ENCODE data around the gene STUB1. TPM values are rescaled to one million over a fixed set of nuclear protein-coding genes. Genes with fewer than 3 reads are reported as not detected.

The STUB1 gene
- total and polyA plus RNA-seq, 2 of the 8 experiments (the other 6 are each of a cell fraction or from before 2014, with no cell fraction given): 89.9 to 103 TPM

- TF ChIP-seq POLR2A (IDR thresholded peaks at IDR 0.05; ENCODE audit: control extremely low read depth in 1 of 2, low read depth in 2 of 2, low read length in 2 of 2) (no peak), SIN3A (conservative IDR thresholded peaks at IDR 0.05 in 1 of 2, IDR thresholded peaks at IDR 0.05 in 1 of 2; ENCODE audit: low read depth in 1 of 2, low read length in 2 of 2) (no peak), FOSL1 (IDR thresholded peaks at IDR 0.05; ENCODE audit: insufficient read depth, low read depth, low read length) (no peak), CHD2 (IDR thresholded peaks at IDR 0.05; ENCODE audit: low read length) (no peak), RNF2 (IDR thresholded peaks at IDR 0.05; ENCODE audit: borderline replicate concordance, low read depth, low read length, missing control alignments, poor library complexity, severe bottlenecking) (no peak), NANOG (IDR thresholded peaks at IDR 0.05; ENCODE audit: insufficient read depth, low read depth, low read length, poor library complexity, severe bottlenecking) (no peak), SP2 (IDR thresholded peaks at IDR 0.05; ENCODE audit: low read length) (no peak), GTF2F1 (IDR thresholded peaks at IDR 0.05; ENCODE audit: borderline replicate concordance, low read depth, low read length) (no peak)
- TF ChIP-seq, protein P1, sequence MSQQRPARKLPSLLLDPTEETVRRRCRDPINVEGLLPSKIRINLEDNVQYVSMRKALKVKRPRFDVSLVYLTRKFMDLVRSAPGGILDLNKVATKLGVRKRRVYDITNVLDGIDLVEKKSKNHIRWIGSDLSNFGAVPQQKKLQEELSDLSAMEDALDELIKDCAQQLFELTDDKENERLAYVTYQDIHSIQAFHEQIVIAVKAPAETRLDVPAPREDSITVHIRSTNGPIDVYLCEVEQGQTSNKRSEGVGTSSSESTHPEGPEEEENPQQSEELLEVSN (IDR thresholded peaks at IDR 0.05): no peak
These were observed 10.5 kb upstream of the STUB1 start (continued) for GRCh38 chr16:669666-670065.
